HG03565 (cell line): Measurements from ENCODE around the gene RGP1.

Experiments used
- ATAC-seq: cut with Tn5 transposase; IDR thresholded peaks from one replicate; pipeline ENCODE4 v1.9.1; 2021; ENCODE audit warnings: mild to moderate bottlenecking, moderate library complexity; ENCODE audit not compliant: unreplicated experiment

The RGP1 gene

DNA sequence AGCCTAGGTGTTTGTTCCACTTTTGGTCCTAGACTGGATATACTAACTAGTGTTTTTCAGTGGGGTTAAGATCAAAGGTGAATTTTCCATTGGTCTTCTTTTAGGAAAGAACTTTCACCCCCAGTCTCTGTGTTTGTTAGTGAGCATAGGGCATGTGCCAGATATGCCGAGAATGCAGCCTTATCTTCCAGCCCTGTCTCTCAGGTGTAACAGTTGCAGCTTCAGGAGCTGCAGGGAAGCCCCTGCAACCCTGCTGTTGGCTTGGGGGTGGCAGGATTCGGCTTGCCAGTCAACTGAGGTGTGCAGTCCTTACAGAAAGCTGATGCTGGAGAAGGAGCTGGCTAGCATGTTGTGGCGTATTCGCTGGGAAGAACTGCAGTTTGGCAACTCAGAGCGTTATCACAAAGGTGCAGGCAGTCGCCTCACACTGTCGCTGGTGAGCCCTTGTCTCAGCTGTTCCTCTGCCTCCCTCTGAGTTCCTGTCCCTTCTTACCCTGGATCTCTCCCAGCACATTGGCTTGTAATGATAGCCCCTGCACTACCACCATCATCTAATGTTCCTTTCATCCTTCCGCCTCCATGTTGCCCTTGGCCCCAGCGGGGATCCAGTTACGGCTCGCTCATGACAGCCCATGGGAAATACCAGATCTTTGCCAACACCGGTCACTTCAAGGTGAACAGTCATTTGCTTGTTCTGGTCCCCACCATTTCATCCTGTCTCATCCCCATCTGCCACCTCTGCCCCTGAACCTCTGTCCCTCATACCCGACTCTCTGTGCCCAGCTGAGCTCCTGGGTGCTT, 52.4 kb downstream of the RGP1 start:
- no peak for ATAC-seq

DNA sequence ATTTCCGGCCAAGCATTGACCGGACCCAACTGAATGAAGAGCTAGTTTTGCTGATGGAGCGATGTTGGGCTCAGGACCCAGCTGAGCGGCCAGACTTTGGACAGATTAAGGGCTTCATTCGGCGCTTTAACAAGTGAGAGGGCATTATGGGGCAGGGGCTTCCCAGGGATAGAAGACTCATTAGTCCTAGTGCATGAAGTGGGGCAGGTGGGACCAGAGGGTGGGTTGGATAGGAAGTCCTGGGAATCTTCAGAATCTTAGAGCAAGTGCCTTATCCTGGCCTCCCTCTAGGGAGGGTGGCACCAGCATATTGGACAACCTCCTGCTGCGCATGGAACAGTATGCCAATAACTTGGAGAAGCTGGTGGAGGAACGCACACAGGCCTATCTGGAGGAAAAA, 57.0 kb downstream of the RGP1 start:
- no peak for ATAC-seq
